Measurements from ENCODE around the gene FAM13A. TPM values are rescaled to one million over a fixed set of nuclear protein-coding genes. Genes with fewer than 3 reads are reported as not detected.

Gene FAM13A
- total RNA-seq, 4 donors from 2014 or later: 61.8 to 217 (median 152) TPM

- TF ChIP-seq, protein P1, sequence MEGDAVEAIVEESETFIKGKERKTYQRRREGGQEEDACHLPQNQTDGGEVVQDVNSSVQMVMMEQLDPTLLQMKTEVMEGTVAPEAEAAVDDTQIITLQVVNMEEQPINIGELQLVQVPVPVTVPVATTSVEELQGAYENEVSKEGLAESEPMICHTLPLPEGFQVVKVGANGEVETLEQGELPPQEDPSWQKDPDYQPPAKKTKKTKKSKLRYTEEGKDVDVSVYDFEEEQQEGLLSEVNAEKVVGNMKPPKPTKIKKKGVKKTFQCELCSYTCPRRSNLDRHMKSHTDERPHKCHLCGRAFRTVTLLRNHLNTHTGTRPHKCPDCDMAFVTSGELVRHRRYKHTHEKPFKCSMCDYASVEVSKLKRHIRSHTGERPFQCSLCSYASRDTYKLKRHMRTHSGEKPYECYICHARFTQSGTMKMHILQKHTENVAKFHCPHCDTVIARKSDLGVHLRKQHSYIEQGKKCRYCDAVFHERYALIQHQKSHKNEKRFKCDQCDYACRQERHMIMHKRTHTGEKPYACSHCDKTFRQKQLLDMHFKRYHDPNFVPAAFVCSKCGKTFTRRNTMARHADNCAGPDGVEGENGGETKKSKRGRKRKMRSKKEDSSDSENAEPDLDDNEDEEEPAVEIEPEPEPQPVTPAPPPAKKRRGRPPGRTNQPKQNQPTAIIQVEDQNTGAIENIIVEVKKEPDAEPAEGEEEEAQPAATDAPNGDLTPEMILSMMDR (IDR thresholded peaks at IDR 0.05; ENCODE audit: low read depth): no peak
Observed at GRCh38 chr4:89042055-89042454, 14.9 kb downstream of the FAM13A start.

- TF ChIP-seq, protein P1 (IDR thresholded peaks at IDR 0.05; ENCODE audit: low read depth): no peak
Observed at GRCh38 chr4:89039730-89040338, 17.2 kb downstream of the FAM13A start.

DNA sequence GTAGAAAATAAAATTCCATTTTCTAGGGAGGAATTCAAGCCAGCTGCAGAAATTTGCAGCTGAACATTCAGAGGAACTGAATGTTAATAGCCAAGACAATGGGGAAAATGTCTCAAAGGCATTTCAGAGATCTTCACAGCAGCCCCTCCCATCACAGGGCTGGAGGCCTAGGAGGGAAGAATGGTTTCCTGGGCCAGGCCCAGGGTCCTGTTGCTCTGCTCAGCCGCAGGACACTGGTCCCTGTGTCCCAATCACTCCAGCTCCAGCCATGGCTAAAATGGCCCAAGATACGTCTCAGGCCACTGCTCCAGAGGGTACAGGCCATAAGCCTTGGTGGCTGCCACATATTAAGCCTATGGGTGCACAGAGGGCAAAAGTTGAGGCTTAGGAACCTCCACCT lies 20.4 kb downstream of the FAM13A start:
- TF ChIP-seq, protein P1 (IDR thresholded peaks at IDR 0.05; ENCODE audit: low read depth): no peak

DNA sequence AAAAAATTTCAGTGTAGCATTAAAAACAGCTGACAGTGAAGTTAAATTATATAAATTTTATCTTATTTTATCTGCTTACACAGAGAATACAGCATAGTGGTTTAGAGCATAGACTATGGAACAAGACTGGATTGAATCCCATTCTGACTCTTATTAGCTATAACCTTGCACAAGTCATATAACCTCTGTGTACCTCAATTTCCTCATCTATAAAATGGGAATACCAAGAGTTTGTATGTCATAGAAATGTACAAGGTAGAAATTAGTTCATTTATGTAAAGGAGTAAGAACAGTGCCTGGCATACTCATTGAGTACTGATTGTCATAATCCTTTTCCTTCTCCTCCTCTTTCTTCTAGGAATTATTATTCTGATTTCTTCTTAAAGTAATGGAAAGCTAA lies 25.7 kb downstream of the FAM13A start:
- TF ChIP-seq, protein P1 (IDR thresholded peaks at IDR 0.05; ENCODE audit: low read depth): no peak

DNA sequence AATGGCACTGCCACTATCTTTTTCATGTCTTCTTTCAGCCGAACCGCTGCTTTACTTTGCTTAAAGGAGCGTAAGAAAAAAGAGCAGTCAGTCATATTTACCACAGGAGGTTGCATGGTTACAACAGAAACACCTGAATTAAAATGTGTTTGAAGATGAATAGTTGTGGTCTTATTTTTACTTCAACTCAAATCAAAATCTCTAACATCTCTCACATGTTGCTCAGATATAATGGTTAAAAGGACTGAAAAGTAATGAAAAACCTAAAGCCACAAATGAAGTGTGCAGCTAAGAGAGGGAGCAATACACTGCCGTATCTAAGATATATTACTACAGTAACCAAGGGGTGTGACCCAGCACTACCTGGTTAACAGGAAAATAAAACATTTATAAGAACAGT lies 27.4 kb downstream of the FAM13A start:
- TF ChIP-seq, protein P1 (IDR thresholded peaks at IDR 0.05; ENCODE audit: low read depth): no peak

DNA sequence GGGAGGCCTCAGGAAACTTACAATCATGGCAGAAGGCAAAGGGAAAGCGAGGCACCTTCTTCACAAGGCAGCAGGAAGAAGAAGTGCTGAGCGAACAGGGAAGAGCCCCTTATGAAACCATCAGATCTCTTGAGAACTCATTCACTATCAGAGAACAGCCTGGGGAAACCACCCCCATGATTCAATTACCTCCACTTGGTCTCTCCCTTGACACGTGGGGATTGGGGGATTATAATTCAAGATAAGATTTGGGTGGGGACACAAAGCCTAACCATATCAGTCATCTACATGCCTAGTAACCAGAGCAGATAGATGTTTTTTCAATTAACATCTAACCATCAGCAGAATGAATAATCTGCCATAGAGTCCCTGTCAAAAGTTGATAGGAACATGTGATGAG lies 30.4 kb downstream of the FAM13A start:
- TF ChIP-seq, protein P1 (IDR thresholded peaks at IDR 0.05; ENCODE audit: low read depth): no peak

DNA sequence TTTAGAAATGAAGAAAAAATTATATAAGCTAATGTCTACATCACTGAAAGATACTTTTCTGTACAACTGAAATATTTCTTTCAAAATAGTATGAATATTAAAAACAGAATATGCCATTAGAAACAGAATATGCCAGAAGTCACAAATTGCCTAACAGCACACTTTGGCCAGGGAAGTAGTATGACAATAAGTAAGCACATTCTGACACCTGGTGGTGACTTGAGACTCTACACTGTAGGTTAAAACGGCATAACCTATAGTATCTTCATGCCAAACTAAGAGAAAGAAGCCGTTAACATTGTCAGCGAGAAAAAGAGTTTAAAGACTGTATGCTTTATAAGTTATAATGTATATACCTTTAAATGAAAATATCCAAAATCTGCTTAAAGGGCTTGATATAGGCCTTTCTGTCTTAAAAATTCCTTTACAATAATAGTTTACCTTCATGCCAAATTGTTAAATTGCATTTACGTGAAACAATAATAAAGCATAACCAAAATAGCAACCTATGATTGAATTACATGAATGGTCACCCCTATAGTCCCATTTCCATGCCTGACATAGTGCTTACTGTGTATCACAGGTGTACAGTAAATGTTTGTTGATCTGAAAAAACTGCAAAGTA lies 32.8 kb downstream of the FAM13A start:
- TF ChIP-seq, protein P1 (IDR thresholded peaks at IDR 0.05; ENCODE audit: low read depth): no peak

Measured in subcutaneous adipose tissue (tissue), 4 donors.